WERI-Rb-1 (cell line): Measurements from ENCODE around the gene ASPHD2.

Experiments
- DNase-seq: peaks from one replicate; pipeline ENCODE4 v3.0.0-alpha.2; 2020
- H3K27ac ChIP-seq: fragments of 250-450 bp; sonication (Bioruptor Pico); 2 replicates; pipeline ENCODE4 v1.5.1; 2020; ENCODE audit warnings: mild to moderate bottlenecking, moderate library complexity
- H3K27me3 ChIP-seq: fragments of 250-450 bp; sonication (Bioruptor Pico); 2 replicates; pipeline ENCODE4 v1.5.1; 2021; ENCODE audit warnings: mild to moderate bottlenecking, low read depth, moderate library complexity; ENCODE audit not compliant: insufficient read depth, severe bottlenecking
- H3K36me3 ChIP-seq: fragments of 250-450 bp; sonication (Bioruptor Pico); 2 replicates; pipeline ENCODE4 v1.5.1; 2020; ENCODE audit warnings: mild to moderate bottlenecking, moderate library complexity
- H3K4me3 ChIP-seq: 2 replicates; pipeline ENCODE4 v1.5.1; 2011; ENCODE audit warnings: low read depth, mild to moderate bottlenecking, control low read depth, low read length
- H3K9me3 ChIP-seq: fragments of 250-450 bp; sonication (Bioruptor Pico); 2 replicates; pipeline ENCODE4 v1.5.1; 2021; ENCODE audit warnings: mild to moderate bottlenecking, moderate library complexity; ENCODE audit not compliant: severe bottlenecking
- TF ChIP-seq, protein P1 (sequence below): IDR thresholded peaks from 2 replicates; pipeline ENCODE4 v1.5.1; 2011; ENCODE audit warnings: low read depth, mild to moderate bottlenecking, control low read depth, inconsistent platforms, low read length

The ASPHD2 gene

DNA sequence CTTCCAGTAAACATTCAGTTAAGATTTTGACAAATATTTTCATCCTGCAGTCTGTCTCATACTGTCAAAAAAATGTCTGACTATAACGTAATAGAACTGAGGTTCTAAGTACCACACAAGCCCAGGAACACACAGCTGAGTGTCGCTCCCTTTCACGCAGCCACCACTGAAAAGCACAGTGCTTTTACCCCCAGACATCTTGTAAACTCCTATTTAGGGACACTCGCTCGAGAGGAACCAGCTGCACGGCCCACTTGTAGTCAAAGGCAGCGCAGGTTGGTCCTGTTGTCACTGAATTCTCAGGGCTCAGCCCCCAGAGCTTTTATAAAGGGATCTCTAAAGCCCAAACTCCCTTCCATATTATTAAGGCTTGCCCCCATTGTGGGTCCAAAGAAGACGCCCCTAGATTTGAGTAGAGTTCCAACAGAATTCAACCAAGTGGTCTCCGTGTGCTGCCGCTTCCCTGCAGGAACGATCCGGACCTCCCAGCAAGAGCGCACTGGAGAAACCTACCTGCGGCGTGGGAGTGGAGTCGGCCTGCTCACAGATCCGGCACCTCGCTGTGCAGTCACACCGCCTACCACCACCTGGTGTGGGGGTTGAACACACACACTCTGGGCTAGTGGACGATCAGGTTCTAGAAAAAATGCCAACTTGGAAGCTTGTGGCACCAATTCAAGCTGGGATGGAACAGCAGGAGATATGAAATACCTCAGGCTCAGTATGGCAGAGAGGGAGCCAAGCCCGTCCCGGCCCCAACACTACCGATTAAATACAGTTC, 23.4 kb downstream of the ASPHD2 start:
- Histone ChIP-seq H3K27me3 (no peaks in the 10 kb centered on the region), H3K9me3 (no peaks in the 10 kb centered on the region), H3K27ac (peak overlapping the region; percentile 65), H3K36me3 (peaks cover 27% of the 10 kb centered on the region), H3K4me3 (no peak overlapping the region)
- no peak for DNase-seq
- TF ChIP-seq, protein P1, sequence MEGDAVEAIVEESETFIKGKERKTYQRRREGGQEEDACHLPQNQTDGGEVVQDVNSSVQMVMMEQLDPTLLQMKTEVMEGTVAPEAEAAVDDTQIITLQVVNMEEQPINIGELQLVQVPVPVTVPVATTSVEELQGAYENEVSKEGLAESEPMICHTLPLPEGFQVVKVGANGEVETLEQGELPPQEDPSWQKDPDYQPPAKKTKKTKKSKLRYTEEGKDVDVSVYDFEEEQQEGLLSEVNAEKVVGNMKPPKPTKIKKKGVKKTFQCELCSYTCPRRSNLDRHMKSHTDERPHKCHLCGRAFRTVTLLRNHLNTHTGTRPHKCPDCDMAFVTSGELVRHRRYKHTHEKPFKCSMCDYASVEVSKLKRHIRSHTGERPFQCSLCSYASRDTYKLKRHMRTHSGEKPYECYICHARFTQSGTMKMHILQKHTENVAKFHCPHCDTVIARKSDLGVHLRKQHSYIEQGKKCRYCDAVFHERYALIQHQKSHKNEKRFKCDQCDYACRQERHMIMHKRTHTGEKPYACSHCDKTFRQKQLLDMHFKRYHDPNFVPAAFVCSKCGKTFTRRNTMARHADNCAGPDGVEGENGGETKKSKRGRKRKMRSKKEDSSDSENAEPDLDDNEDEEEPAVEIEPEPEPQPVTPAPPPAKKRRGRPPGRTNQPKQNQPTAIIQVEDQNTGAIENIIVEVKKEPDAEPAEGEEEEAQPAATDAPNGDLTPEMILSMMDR: no peak

DNA sequence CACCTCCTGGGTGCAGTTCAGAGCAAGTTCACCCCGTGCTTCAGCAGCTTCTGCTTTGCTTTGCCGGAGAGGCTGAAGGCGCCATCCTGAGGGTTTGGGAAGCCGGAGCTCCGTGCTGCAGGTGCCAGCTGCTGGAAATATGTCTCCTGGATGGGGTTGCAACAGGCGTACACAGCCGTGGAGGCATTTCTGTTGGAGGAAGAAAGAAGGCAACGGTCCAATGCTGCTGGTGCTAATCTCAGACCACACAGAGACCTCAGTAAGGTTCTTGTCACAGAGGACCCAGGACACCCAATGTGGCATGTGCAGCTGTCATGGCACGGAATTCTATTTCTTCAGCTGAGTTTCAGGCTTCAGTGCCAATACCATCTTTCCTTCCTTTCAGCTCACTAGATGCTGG, 24.2 kb downstream of the ASPHD2 start:
- Histone ChIP-seq H3K9me3 (no peaks in the 10 kb centered on the region), H3K27ac (peak overlapping the region; percentile 65), H3K4me3 (no peak overlapping the region), H3K27me3 (no peaks in the 10 kb centered on the region), H3K36me3 (peaks cover 35% of the 10 kb centered on the region)
- TF ChIP-seq, protein P1: no peak
- no peak for DNase-seq

DNA sequence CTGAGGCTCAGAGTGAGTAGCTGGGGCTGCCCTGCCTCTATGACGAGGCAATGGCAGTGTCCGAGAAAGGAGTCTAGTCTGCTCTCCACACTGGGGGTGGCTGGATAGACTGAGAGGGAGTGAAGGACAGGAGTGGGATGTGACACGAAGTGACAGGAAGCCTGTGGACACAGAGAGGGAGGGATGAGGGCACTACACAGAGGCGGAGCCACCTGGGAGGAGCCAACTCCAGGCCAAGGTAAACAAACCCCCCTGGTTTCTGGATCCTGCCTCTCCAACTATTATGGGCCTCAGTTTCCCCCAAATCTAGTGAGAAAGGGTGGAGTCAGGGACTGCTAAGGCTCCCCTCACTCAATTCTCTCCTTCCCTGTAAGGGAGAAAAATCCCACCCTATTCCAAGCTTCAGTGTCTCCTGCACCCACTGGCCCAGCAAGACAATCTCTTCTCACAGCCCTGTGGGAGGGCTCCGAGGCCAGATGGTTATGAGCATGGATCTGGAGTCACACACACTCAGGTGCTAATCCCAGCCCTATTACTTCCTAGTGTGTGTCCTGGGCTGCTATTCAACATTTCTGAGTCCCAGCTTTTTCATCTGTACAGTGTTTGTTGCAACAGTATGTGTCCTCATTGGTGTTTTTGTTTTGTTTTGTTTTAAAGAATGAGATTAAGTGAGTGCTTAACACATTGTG, 24.9 kb downstream of the ASPHD2 start:
- no peaks in the 10 kb centered on the region for H3K27me3 ChIP-seq
- peak overlapping the region; percentile 65 for H3K27ac ChIP-seq
- peaks cover 36% of the 10 kb centered on the region for H3K36me3 ChIP-seq
- peak; percentile 86 for DNase-seq
- H3K9me3 ChIP-seq: no peaks in the 10 kb centered on the region
- TF ChIP-seq, protein P1: no peak
- H3K4me3 ChIP-seq: no peak overlapping the region

DNA sequence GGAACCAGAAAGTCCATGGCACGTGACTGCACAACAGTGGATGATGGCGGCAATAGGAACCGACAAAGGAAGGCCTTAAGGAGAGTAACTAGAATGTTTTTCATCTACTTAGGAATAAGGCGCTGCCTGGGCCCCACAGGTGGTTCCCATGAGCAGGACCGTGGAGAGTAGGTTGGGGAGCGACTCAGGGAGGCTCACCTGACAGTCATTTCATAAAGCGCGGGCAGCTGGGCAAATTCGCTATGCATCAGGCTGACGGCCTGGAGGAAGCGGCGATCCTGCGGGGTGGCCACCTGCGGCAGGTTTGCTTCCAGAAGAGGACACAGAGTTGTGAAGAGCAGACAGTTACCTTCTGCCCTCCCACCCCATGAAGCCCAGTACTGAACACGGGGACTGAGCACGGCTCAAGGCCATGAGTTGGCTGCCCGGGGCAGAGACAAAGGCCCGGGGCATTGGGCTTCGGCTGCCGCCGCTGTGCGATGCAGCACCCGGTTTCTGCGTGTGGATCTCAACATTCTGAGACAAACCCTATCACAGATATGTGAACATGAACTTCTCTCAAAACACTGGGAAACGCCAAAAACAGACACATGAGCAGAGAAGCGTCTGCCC, 28.7 kb downstream of the ASPHD2 start:
- no peak for DNase-seq
- peaks cover 28% of the 10 kb centered on the region for H3K36me3 ChIP-seq
- peak overlapping the region; percentile 33; the same call in 1 of the 2 replicates for H3K27ac ChIP-seq
- H3K9me3 ChIP-seq: no peaks in the 10 kb centered on the region
- TF ChIP-seq, protein P1: no peak
- H3K27me3 ChIP-seq: no peaks in the 10 kb centered on the region
- no peak overlapping the region for H3K4me3 ChIP-seq

DNA sequence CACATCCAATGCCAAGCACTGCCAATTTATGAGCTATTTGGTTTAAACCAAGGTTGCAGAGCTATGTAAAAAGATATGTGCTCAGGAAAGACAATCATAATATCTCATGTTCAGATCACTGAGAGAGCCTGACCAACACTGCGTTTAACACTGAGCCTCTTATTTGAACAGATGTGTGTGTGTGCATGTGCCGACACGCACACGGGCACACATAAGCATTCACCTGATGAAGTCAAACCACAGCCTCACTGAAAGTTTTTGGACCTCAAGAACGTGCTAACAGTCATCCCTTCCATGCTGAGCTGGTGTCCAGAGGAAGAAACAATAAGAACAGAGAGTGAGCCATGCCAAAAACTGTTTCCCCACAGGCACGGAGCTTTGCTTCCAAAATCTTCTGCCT, 31.1 kb downstream of the ASPHD2 start:
- H3K4me3 ChIP-seq: no peak overlapping the region
- no peaks in the 10 kb centered on the region for H3K9me3 ChIP-seq
- TF ChIP-seq, protein P1: no peak
- no peaks in the 10 kb centered on the region for H3K27me3 ChIP-seq
- peaks cover 41% of the 10 kb centered on the region for H3K36me3 ChIP-seq
- DNase-seq: no peak
- no peak overlapping the region; the same call in 1 of the 2 replicates for H3K27ac ChIP-seq
